ENCODE data around the gene DNAL1. TPM values are rescaled to one million over a fixed set of nuclear protein-coding genes. Genes with fewer than 3 reads are reported as not detected.

DNAL1 gene
- total RNA-seq, 1 donor from 2014 or later: 5.3 TPM

- Mint-ChIP-seq H3K36me3 (ENCODE audit: low read depth) (peaks cover 31% of the 10 kb centered on the region), H3K9me3 (no peaks in the 10 kb centered on the region), H3K4me3 (peak overlapping the region; percentile 67), H3K27ac (peak overlapping the region; percentile 54), H3K4me1 (ENCODE audit: low read depth) (peaks cover 30% of the 10 kb centered on the region), H3K27me3 (ENCODE audit: insufficient read depth) (no peaks in the 10 kb centered on the region)
- intact Hi-C loops (cut with micrococcal nuclease): loop anchor here (1.0 to 5.0 kb wide), 8 partner anchors 14 to 577 kb away; partner anchors contain the start of genes ACOT2, ALDH6A1, BBOF1 and ENTPD5
- DNase-seq (ENCODE audit: low spot score): no peak
Observed at GRCh38 chr14:73714656-73715081, 69.9 kb downstream of the DNAL1 start.

GRCh38 chr14:73715707-73716106 is 70.9 kb downstream of the DNAL1 start:
- Mint-ChIP-seq H3K36me3 (ENCODE audit: low read depth) (peaks cover 29% of the 10 kb centered on the region), H3K9me3 (no peaks in the 10 kb centered on the region), H3K27me3 (ENCODE audit: insufficient read depth) (no peaks in the 10 kb centered on the region), H3K4me1 (ENCODE audit: low read depth) (peaks cover 24% of the 10 kb centered on the region), H3K27ac (no peak overlapping the region), H3K4me3 (no peak overlapping the region)
- DNase-seq (ENCODE audit: low spot score): no peak
- intact Hi-C loops (cut with micrococcal nuclease): loop anchor here (1.0 kb wide), 1 partner anchor 13 kb away; no protein-coding TSS in a partner anchor

- Mint-ChIP-seq H3K4me3 (no peak overlapping the region), H3K9me3 (no peaks in the 10 kb centered on the region), H3K36me3 (ENCODE audit: low read depth) (peaks cover 38% of the 10 kb centered on the region), H3K27me3 (ENCODE audit: insufficient read depth) (no peaks in the 10 kb centered on the region), H3K4me1 (ENCODE audit: low read depth) (peaks cover 20% of the 10 kb centered on the region), H3K27ac (no peak overlapping the region)
- intact Hi-C loops (cut with micrococcal nuclease): no loop called here
- DNase-seq (ENCODE audit: low spot score): no peak
Observed at GRCh38 chr14:73717266-73717665, 72.5 kb downstream of the DNAL1 start.

- no peak overlapping the region for H3K4me3 Mint-ChIP-seq
- no peaks in the 10 kb centered on the region for H3K27me3 Mint-ChIP-seq (ENCODE audit: insufficient read depth)
- no peaks in the 10 kb centered on the region for H3K9me3 Mint-ChIP-seq
- peaks cover 36% of the 10 kb centered on the region for H3K36me3 Mint-ChIP-seq (ENCODE audit: low read depth)
- intact Hi-C loops (cut with micrococcal nuclease): no loop called here
- no peak for DNase-seq (ENCODE audit: low spot score)
- H3K27ac Mint-ChIP-seq: no peak overlapping the region
- peaks cover 14% of the 10 kb centered on the region for H3K4me1 Mint-ChIP-seq (ENCODE audit: low read depth)
Observed at GRCh38 chr14:73717711-73718417, 73.1 kb downstream of the DNAL1 start.

GRCh38 chr14:73718418-73719251 is 73.8 kb downstream of the DNAL1 start:
- Mint-ChIP-seq H3K9me3 (no peaks in the 10 kb centered on the region), H3K36me3 (ENCODE audit: low read depth) (peaks cover 38% of the 10 kb centered on the region), H3K27me3 (ENCODE audit: insufficient read depth) (no peaks in the 10 kb centered on the region), H3K27ac (no peak overlapping the region), H3K4me1 (ENCODE audit: low read depth) (peaks cover 6% of the 10 kb centered on the region), H3K4me3 (no peak overlapping the region)
- DNase-seq (ENCODE audit: low spot score): no peak
- intact Hi-C loops (cut with micrococcal nuclease): no loop called here

- Mint-ChIP-seq H3K4me1 (ENCODE audit: low read depth) (peaks cover 5% of the 10 kb centered on the region), H3K9me3 (no peaks in the 10 kb centered on the region), H3K36me3 (ENCODE audit: low read depth) (peaks cover 45% of the 10 kb centered on the region), H3K27ac (no peak overlapping the region), H3K4me3 (no peak overlapping the region), H3K27me3 (ENCODE audit: insufficient read depth) (no peaks in the 10 kb centered on the region)
- no peak for DNase-seq (ENCODE audit: low spot score)
- intact Hi-C loops (cut with micrococcal nuclease): no loop called here
Observed at GRCh38 chr14:73719361-73719760, 74.6 kb downstream of the DNAL1 start.

GRCh38 chr14:73719791-73720190 is 75.0 kb downstream of the DNAL1 start:
- no peaks in the 10 kb centered on the region for H3K27me3 Mint-ChIP-seq (ENCODE audit: insufficient read depth)
- no peak overlapping the region for H3K4me3 Mint-ChIP-seq
- H3K9me3 Mint-ChIP-seq: no peaks in the 10 kb centered on the region
- no peak for DNase-seq (ENCODE audit: low spot score)
- intact Hi-C loops (cut with micrococcal nuclease): no loop called here
- peaks cover 2% of the 10 kb centered on the region for H3K4me1 Mint-ChIP-seq (ENCODE audit: low read depth)
- no peak overlapping the region for H3K27ac Mint-ChIP-seq
- peaks cover 47% of the 10 kb centered on the region for H3K36me3 Mint-ChIP-seq (ENCODE audit: low read depth)

- H3K27ac Mint-ChIP-seq: no peak overlapping the region
- no peaks in the 10 kb centered on the region for H3K9me3 Mint-ChIP-seq
- H3K27me3 Mint-ChIP-seq (ENCODE audit: insufficient read depth): no peaks in the 10 kb centered on the region
- H3K4me1 Mint-ChIP-seq (ENCODE audit: low read depth): no peaks in the 10 kb centered on the region
- H3K36me3 Mint-ChIP-seq (ENCODE audit: low read depth): peaks cover 49% of the 10 kb centered on the region
- intact Hi-C loops (cut with micrococcal nuclease): no loop called here
- DNase-seq (ENCODE audit: low spot score): no peak
- no peak overlapping the region for H3K4me3 Mint-ChIP-seq
Observed at GRCh38 chr14:73720636-73721035, 75.8 kb downstream of the DNAL1 start.

GRCh38 chr14:73721101-73721821 is 76.5 kb downstream of the DNAL1 start:
- Mint-ChIP-seq H3K27ac (peak overlapping the region; percentile 27), H3K9me3 (no peaks in the 10 kb centered on the region), H3K27me3 (ENCODE audit: insufficient read depth) (no peaks in the 10 kb centered on the region), H3K4me3 (no peak overlapping the region), H3K4me1 (ENCODE audit: low read depth) (no peaks in the 10 kb centered on the region), H3K36me3 (ENCODE audit: low read depth) (peaks cover 50% of the 10 kb centered on the region)
- intact Hi-C loops (cut with micrococcal nuclease): no loop called here
- no peak for DNase-seq (ENCODE audit: low spot score)

- no peaks in the 10 kb centered on the region for H3K4me1 Mint-ChIP-seq (ENCODE audit: low read depth)
- H3K36me3 Mint-ChIP-seq (ENCODE audit: low read depth): peaks cover 50% of the 10 kb centered on the region
- intact Hi-C loops (cut with micrococcal nuclease): no loop called here
- no peaks in the 10 kb centered on the region for H3K9me3 Mint-ChIP-seq
- H3K4me3 Mint-ChIP-seq: no peak overlapping the region
- DNase-seq (ENCODE audit: low spot score): no peak
- no peaks in the 10 kb centered on the region for H3K27me3 Mint-ChIP-seq (ENCODE audit: insufficient read depth)
- H3K27ac Mint-ChIP-seq: no peak overlapping the region
Observed at GRCh38 chr14:73722581-73722980, 77.8 kb downstream of the DNAL1 start.

GRCh38 chr14:73723406-73723796 is 78.6 kb downstream of the DNAL1 start:
- H3K27me3 Mint-ChIP-seq (ENCODE audit: insufficient read depth): no peaks in the 10 kb centered on the region
- no peak overlapping the region for H3K27ac Mint-ChIP-seq
- H3K4me3 Mint-ChIP-seq: no peak overlapping the region
- H3K4me1 Mint-ChIP-seq (ENCODE audit: low read depth): peaks cover 6% of the 10 kb centered on the region
- H3K36me3 Mint-ChIP-seq (ENCODE audit: low read depth): peaks cover 48% of the 10 kb centered on the region
- no peak for DNase-seq (ENCODE audit: low spot score)
- no peaks in the 10 kb centered on the region for H3K9me3 Mint-ChIP-seq
- intact Hi-C loops (cut with micrococcal nuclease): no loop called here

- Mint-ChIP-seq H3K27me3 (ENCODE audit: insufficient read depth) (no peaks in the 10 kb centered on the region), H3K27ac (no peak overlapping the region), H3K9me3 (no peaks in the 10 kb centered on the region), H3K36me3 (ENCODE audit: low read depth) (peaks cover 54% of the 10 kb centered on the region), H3K4me1 (ENCODE audit: low read depth) (peaks cover 12% of the 10 kb centered on the region), H3K4me3 (no peak overlapping the region)
- no peak for DNase-seq (ENCODE audit: low spot score)
- intact Hi-C loops (cut with micrococcal nuclease): no loop called here
Observed at GRCh38 chr14:73723797-73724661, 79.2 kb downstream of the DNAL1 start.

Measured in activated T-helper 1 cell treated with anti-CD3 and anti-CD28 coated beads, Interleukin-12 subunit alpha, Interleukin-12 subunit beta, Interleukin-2, Interleukin-4 antibody, amounts not matched to agents 30 ng/mL and 10 ng/mL and 1 ng/mL, durations not matched to agents 14 hours and 24 hours and 36 hours (primary cell).